Transverse colon (tissue), 4 donors: ENCODE data around the gene ASB11. TPM values are rescaled to one million over a fixed set of nuclear protein-coding genes. Genes with fewer than 3 reads are reported as not detected.

Source experiments
- DNase-seq: peaks from one replicate; pipeline ENCODE4 v3.0.0-alpha.2; 2019
- H3K27ac ChIP-seq, 4 donors: fragments of 200-600 bp; sonication (generic); 2 replicates each; pipeline ENCODE4 v1.5.1; 2016 to 2018; ENCODE audit warnings: inconsistent platforms in 4 of 4
- H3K27me3 ChIP-seq: fragments of 200-600 bp; sonication (generic); 2 replicates; pipeline ENCODE4 v1.5.1; 2017; ENCODE audit warnings: inconsistent platforms
- H3K36me3 ChIP-seq, 4 donors: fragments of 200-600 bp; sonication (generic); 2 replicates each; pipeline ENCODE4 v1.5.1; 2017 to 2019; ENCODE audit warnings: inconsistent platforms in 4 of 4
- H3K4me1 ChIP-seq, 4 donors: fragments of 200-600 bp; sonication (generic); 2 replicates each; pipeline ENCODE4 v1.5.1; 2017 to 2020; ENCODE audit warnings: inconsistent platforms in 4 of 4
- H3K4me3 ChIP-seq, 4 donors: fragments of 200-600 bp; sonication (generic); 1 replicate in 1 of 4; 2 replicates in 3 of 4; pipeline versions ENCODE4 v1.5.1 to v1.6.1; 2017 to 2019; ENCODE audit warnings: inconsistent platforms in 4 of 4
- H3K9me3 ChIP-seq, 2 donors: fragments of 200-600 bp; sonication (generic); 2 replicates each; pipeline ENCODE4 v1.5.1; 2017 to 2019; ENCODE audit warnings: inconsistent platforms in 2 of 2
- CTCF ChIP-seq, 5 experiments: fragments of 200-600 bp in 3 of 5; fragments of 450-650 bp in 2 of 5; sonication (generic) in 3 of 5; IDR thresholded peaks; 1 replicate in 2 of 5; 2 replicates in 3 of 5; pipeline ENCODE4 v1.5.1; 2016 to 2017; ENCODE audit warnings: antibody characterized with exemption in 5 of 5, inconsistent platforms in 3 of 5, mild to moderate bottlenecking in 2 of 5, moderate library complexity in 1 of 5
- EP300 ChIP-seq: sonication (generic); formaldehyde crosslinking; IDR thresholded peaks from one replicate; pipeline ENCODE4 v1.6.1; 2017; ENCODE audit warnings: antibody characterized with exemption, low read depth
- POLR2A ChIP-seq: fragments of 450-650 bp; IDR thresholded peaks from one replicate; pipeline ENCODE4 v1.6.1; 2016; ENCODE audit warnings: antibody characterized with exemption, mild to moderate bottlenecking, moderate library complexity
- POLR2AphosphoS5 ChIP-seq, 3 donors: sonication (generic); formaldehyde crosslinking; IDR thresholded peaks; one replicate each; pipeline ENCODE4 v1.6.1; 2016; ENCODE audit warnings: antibody characterized with exemption in 3 of 3
- WGBS, 2 donors: methylation state at CpG; one replicate each; pipeline ENCODE4 v1.1.5; 2018; ENCODE audit warnings: low coverage in 1 of 2; 5-methylcytosine and 5-hydroxymethylcytosine counted together
- in situ Hi-C, 4 donors: fragments of 200-750 bp; cut with MboI; loops; one replicate each; pipeline versions ENCODE4 v1.15.0 to v1.15.1; 2017; ENCODE audit warnings: low sequenced_read_pairs in 3 of 4, low pct_ligation_motif_present in 1 of 4, low pct_unique_long_range_greater_than_20kb in 1 of 4
- intact Hi-C: fragments of 100-400 bp; cut with DNase I; formaldehyde crosslinking; loops from one replicate; pipeline ENCODE4 v1.15.1; 2023; ENCODE audit warnings: low total_unique reads
- total RNA-seq, 4 donors: library from RNA; depleted of rRNA; stranded (reverse); fragments of >200 nt; gene quantifications; one replicate each; pipeline ENCODE4 v1.1.0, GENCODE V29; 2016

ASB11 gene
- total RNA-seq, 4 donors from 2014 or later, result 0.32 to 1.1 TPM; not detected in 2

GRCh38 chrX:15299941-15300851 lies 15.2 kb downstream of the ASB11 start:
- Histone ChIP-seq H3K27me3 (no peaks in the 10 kb centered on the region), H3K27ac (peak overlapping the region; percentile 9 to 49 (median 36)), H3K36me3 (no peaks in the 10 kb centered on the region), H3K4me3 (no peak overlapping the region), H3K9me3 (no peaks in the 10 kb centered on the region), H3K4me1 (peaks cover 0 to 4% (median 0%) of the 10 kb centered on the region in 4 donors)
- TF ChIP-seq CTCF (IDR thresholded peaks at IDR 0.05), result peak; percentile 29 to 47 (median 32)
- no peak for TF ChIP-seq EP300
- TF ChIP-seq POLR2A, result no peak
- TF ChIP-seq POLR2AphosphoS5 (IDR thresholded peaks at IDR 0.05), result no peak
- 31% methylated on average over 3 to 4 of the region's 4 CpGs for WGBS, 2 donors
- DNase-seq, result no peak
- intact Hi-C loops, result no loop called here
- in situ Hi-C loops, result no loop called here

GRCh38 chrX:15298780-15299179 lies 16.7 kb downstream of the ASB11 start:
- in situ Hi-C loops (no loop called here), intact Hi-C loops (no loop called here)
- Histone ChIP-seq H3K9me3 (no peaks in the 10 kb centered on the region), H3K36me3 (no peaks in the 10 kb centered on the region), H3K4me3 (no peak overlapping the region), H3K27ac (peak overlapping the region in 2 of 4 donors; percentile 6 to 12), H3K4me1 (peaks cover 0 to 4% (median 0%) of the 10 kb centered on the region in 4 donors), H3K27me3 (no peaks in the 10 kb centered on the region)
- TF ChIP-seq POLR2A, result no peak
- TF ChIP-seq EP300, result no peak
- no peak for TF ChIP-seq CTCF (IDR thresholded peaks at IDR 0.05)
- no peak for TF ChIP-seq POLR2AphosphoS5 (IDR thresholded peaks at IDR 0.05)
- DNase-seq, result no peak
- 60 to 74% methylated on average over 1 to 3 of the region's 3 CpGs for WGBS, 2 donors

GRCh38 chrX:15298201-15298600 lies 17.2 kb downstream of the ASB11 start:
- Histone ChIP-seq H3K4me1 (peaks cover 0 to 4% (median 0%) of the 10 kb centered on the region in 4 donors), H3K4me3 (no peak overlapping the region), H3K9me3 (no peaks in the 10 kb centered on the region), H3K27ac (peak overlapping the region in 2 of 4 donors; percentile 6 to 12), H3K27me3 (no peaks in the 10 kb centered on the region), H3K36me3 (no peaks in the 10 kb centered on the region)
- WGBS, 2 donors, result 65% methylated on average over 2 of the region's 2 CpGs; no CpG with 5 or more reads in 1 of the 2 donors
- intact Hi-C loops (no loop called here), in situ Hi-C loops (no loop called here)
- TF ChIP-seq EP300 (no peak), POLR2A (no peak), POLR2AphosphoS5 (IDR thresholded peaks at IDR 0.05) (no peak), CTCF (IDR thresholded peaks at IDR 0.05) (no peak)
- no peak for DNase-seq

DNA sequence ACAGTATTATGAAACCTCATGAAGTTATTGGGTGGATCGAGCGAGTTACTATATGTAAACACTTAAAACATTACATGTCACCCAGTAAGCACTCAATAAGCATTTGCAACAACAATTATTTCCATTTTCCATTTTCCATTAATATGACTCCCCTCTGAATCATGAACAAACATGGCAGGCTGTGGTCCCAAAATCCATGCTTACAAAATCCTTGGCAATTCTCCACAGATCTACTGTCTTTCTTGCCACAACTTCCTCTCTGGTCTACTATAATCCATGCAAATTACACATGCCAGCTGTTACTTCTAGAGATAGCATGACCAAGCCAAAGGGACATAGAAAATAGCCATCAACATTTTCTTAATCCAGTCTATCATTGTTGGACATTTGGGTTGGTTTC lies 22.0 kb downstream of the ASB11 start:
- Histone ChIP-seq H3K4me1 (no peaks in the 10 kb centered on the region), H3K27me3 (no peaks in the 10 kb centered on the region), H3K27ac (no peak overlapping the region), H3K9me3 (no peaks in the 10 kb centered on the region), H3K36me3 (no peaks in the 10 kb centered on the region), H3K4me3 (no peak overlapping the region)
- intact Hi-C loops, result no loop called here
- no peak for DNase-seq
- 88% methylated on average over 2 of the region's 2 CpGs; no CpG with 5 or more reads in 1 of the 2 donors for WGBS, 2 donors
- TF ChIP-seq POLR2A (no peak), POLR2AphosphoS5 (IDR thresholded peaks at IDR 0.05) (no peak)
- in situ Hi-C loops, result no loop called here
